ENCODE results near the gene TSSC4. TPM values are rescaled to one million over a fixed set of nuclear protein-coding genes. Genes with fewer than 3 reads are reported as not detected.

TSSC4 gene
- total RNA-seq, 1 experiment from 2014 or later = 47.1 TPM

DNA sequence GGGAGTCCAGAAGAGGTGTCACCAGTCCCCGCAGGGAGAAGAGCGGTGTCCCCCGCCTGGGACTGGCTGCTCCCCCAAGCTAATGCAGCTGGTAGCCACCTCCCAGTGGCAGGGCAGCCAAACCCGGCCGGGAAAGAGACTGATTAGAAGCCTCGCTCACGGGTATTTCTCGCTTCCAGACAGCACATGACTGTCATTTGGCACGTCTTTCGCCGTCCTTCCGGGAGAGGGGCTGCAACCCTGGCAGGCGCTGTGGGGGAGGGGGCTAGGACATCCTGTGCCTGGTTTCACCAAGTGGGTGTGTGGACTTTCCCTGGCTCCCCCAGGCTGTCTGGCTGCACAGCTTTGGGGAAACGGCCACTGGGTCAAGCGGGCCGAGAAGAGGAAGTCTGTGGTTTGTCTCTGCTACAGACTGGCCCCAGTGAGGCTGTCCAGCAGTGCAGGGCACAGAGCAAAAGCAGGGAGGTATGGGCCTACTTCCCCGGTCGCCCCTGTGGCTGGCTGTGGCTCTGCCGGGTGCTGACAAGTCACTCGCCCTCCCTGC is 19.7 kb upstream of the TSSC4 start:
- Histone ChIP-seq H4K20me1 (ENCODE audit: insufficient read depth) (peaks cover 18% of the 10 kb centered on the region; the same call in 1 of the 2 replicates), H3K4me3 (replicated peaks in 1 of 2; ENCODE audit: low read depth in 1 of 2, low read length in 2 of 2) (no peak overlapping the region), H3K36me3 (ENCODE audit: control insufficient read depth in 1 of 2, insufficient read depth in 2 of 2, low read length in 2 of 2) (peaks cover 2 to 18% of the 10 kb centered on the region in 2 experiments; a peak in 2 of 4 replicates), H2AFZ (ENCODE audit: low read depth, low read length, poor library complexity, severe bottlenecking) (no peak overlapping the region), H3K27ac (ENCODE audit: low read depth, low read length) (no peak overlapping the region; the same call in 1 of the 2 replicates), H3K9me2 (ENCODE audit: insufficient read depth) (no peaks in the 10 kb centered on the region), H3K4me1 (ENCODE audit: control insufficient read depth in 1 of 2, insufficient read depth in 2 of 2, low read length in 2 of 2) (peaks cover 15 to 57% of the 10 kb centered on the region in 2 experiments), H3K9ac (ENCODE audit: low read length) (no peak overlapping the region), H3K4me2 (ENCODE audit: low read length) (no peak overlapping the region), H3K79me2 (ENCODE audit: insufficient read depth, low read length) (peaks cover 82% of the 10 kb centered on the region), H3K9me3 (ENCODE audit: control insufficient read depth in 1 of 2, insufficient read depth in 1 of 2, low read depth in 1 of 2, low read length in 2 of 2) (no peaks in the 10 kb centered on the region), H3K27me3 (ENCODE audit: insufficient read depth, low read length) (no peaks in the 10 kb centered on the region)
- intact Hi-C loops (cut with micrococcal nuclease) = no loop called here
- BruUV-seq (replicated peaks) = no TSS peak
- ChIA-PET POLR2A (no interaction called here), CTCF (no interaction called here), RAD21 (ENCODE audit: low non-redundant PET in 1 of 2, low total read pairs in 2 of 2, uncharacterized antibody in 2 of 2, unreplicated experiment in 2 of 2) (no interaction called here)
- TF ChIP-seq, protein P1, sequence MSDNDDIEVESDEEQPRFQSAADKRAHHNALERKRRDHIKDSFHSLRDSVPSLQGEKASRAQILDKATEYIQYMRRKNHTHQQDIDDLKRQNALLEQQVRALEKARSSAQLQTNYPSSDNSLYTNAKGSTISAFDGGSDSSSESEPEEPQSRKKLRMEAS (IDR thresholded peaks at IDR 0.05) = no peak
- no peak for TF ChIP-seq ELF1 (IDR thresholded peaks at IDR 0.05; ENCODE audit: borderline replicate concordance, low read depth)
- no peak for TF ChIP-seq EGR1 (IDR thresholded peaks at IDR 0.05; ENCODE audit: low read depth)
- ATAC-seq = no peak
- DNase-seq (ENCODE audit: low read depth, low spot score) = no peak

DNA sequence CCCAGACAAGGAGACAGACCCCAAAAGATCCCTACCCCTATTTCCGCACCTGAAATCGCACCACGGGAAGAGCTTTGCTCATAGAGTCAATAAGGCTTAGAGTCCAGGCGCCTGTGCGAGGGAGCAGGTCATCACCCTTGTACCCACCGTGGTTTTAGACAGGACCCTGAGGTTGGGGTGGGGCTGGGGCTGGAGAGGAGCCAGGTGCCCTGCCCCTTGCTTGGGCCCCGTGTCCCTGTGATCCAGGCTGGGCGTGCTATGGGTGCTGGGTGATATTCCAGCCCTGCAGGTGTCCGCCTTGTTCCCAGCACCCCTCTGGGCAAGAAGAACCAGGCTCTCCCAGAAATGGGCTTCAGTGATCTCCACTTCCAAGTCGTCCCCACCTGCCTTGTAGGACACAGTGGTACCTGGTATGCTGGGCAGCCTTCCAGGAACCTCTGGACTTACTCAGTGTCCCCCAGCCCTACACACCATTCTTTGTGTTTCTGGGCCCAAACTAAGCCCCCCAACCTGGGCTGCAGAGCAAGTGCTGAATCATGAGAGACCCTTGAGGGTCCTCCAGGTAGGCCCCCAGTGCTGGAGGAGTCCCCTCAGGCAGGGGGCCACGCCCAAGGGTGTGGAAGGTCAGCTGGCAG is 18.9 kb upstream of the TSSC4 start:
- Histone ChIP-seq H3K4me3 (replicated peaks in 1 of 2; ENCODE audit: low read depth in 1 of 2, low read length in 2 of 2) (no peak overlapping the region), H3K9me2 (ENCODE audit: insufficient read depth) (no peaks in the 10 kb centered on the region), H3K27me3 (ENCODE audit: insufficient read depth, low read length) (no peaks in the 10 kb centered on the region), H3K4me2 (ENCODE audit: low read length) (no peak overlapping the region), H3K27ac (ENCODE audit: low read depth, low read length) (no peak overlapping the region), H3K36me3 (ENCODE audit: control insufficient read depth in 1 of 2, insufficient read depth in 2 of 2, low read length in 2 of 2) (peaks cover 7 to 18% of the 10 kb centered on the region in 2 experiments; a peak in 2 of 4 replicates), H3K9me3 (ENCODE audit: control insufficient read depth in 1 of 2, insufficient read depth in 1 of 2, low read depth in 1 of 2, low read length in 2 of 2) (no peaks in the 10 kb centered on the region), H2AFZ (ENCODE audit: low read depth, low read length, poor library complexity, severe bottlenecking) (no peak overlapping the region), H4K20me1 (ENCODE audit: insufficient read depth) (peaks cover 18% of the 10 kb centered on the region; the same call in 1 of the 2 replicates), H3K4me1 (ENCODE audit: control insufficient read depth in 1 of 2, insufficient read depth in 2 of 2, low read length in 2 of 2) (peaks cover 15 to 56% of the 10 kb centered on the region in 2 experiments), H3K9ac (ENCODE audit: low read length) (no peak overlapping the region), H3K79me2 (ENCODE audit: insufficient read depth, low read length) (peaks cover 89% of the 10 kb centered on the region)
- ATAC-seq (no peak), DNase-seq (ENCODE audit: low read depth, low spot score) (no peak)
- intact Hi-C loops (cut with micrococcal nuclease) = no loop called here
- no TSS peak for BruUV-seq (replicated peaks)
- ChIA-PET RAD21 (ENCODE audit: low non-redundant PET in 1 of 2, low total read pairs in 2 of 2, uncharacterized antibody in 2 of 2, unreplicated experiment in 2 of 2) (no interaction called here), CTCF (no interaction called here), POLR2A (no interaction called here)
- TF ChIP-seq CEBPB (IDR thresholded peaks at IDR 0.05; ENCODE audit: low read depth) (no peak), ZNF274 (IDR thresholded peaks at IDR 0.05; ENCODE audit: low read depth, low read length) (no peak), CTCF (IDR thresholded peaks at IDR 0.05 in 2 of 3, conservative IDR thresholded peaks at IDR 0.05 in 1 of 3; ENCODE audit: borderline replicate concordance in 1 of 3, insufficient read depth in 1 of 3, low read depth in 2 of 3, low read length in 2 of 3) (no peak), CBX3 (IDR thresholded peaks at IDR 0.05; ENCODE audit: low read depth) (no peak), SIN3A (IDR thresholded peaks at IDR 0.05; ENCODE audit: low read depth) (no peak), TCF7L2 (IDR thresholded peaks at IDR 0.05; ENCODE audit: borderline replicate concordance, extremely low read depth, insufficient read depth, insufficient read length) (no peak), REST (IDR thresholded peaks at IDR 0.05; ENCODE audit: low read depth) (no peak), YY1 (IDR thresholded peaks at IDR 0.05; ENCODE audit: extremely low read depth, insufficient replicate concordance, low read depth, low read length) (no peak), JUND (IDR thresholded peaks at IDR 0.05) (no peak)
- TF ChIP-seq, protein P2, sequence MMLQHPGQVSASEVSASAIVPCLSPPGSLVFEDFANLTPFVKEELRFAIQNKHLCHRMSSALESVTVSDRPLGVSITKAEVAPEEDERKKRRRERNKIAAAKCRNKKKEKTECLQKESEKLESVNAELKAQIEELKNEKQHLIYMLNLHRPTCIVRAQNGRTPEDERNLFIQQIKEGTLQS (IDR thresholded peaks at IDR 0.05) = no peak
- TF ChIP-seq, protein P1 (IDR thresholded peaks at IDR 0.05) = no peak

All from HCT116 (cell line).